PC-3 (cell line): Measurements from ENCODE around the gene NAT8. TPM values are rescaled to one million over a fixed set of nuclear protein-coding genes. Genes with fewer than 3 reads are reported as not detected.
"Not testable (repeated sequence)": the region's sequence is repeated elsewhere in the genome, so short reads cannot be mapped to it uniquely, and the experiment has no call there.

Source experiments
- ATAC-seq: fragments of 200-7000 bp; cut with Tn5 transposase; 2 replicates; pipeline ENCODE4 v1.9.1; 2020; ENCODE audit warnings: mild to moderate bottlenecking, moderate library complexity
- BruUV-seq: library from RNA; stranded (reverse); fragments of 400-500 nt; replicated peaks from 2 replicates; lab custom pipeline; 2021; lab: Mats Ljungman, UMichigan
- CTCF ChIA-PET: fragments of 300-600 bp; sonication (Branson Sonifier 250); formaldehyde crosslinking; loops from one replicate; lab custom pipeline; 2022; ENCODE audit warnings: antibody characterized with exemption; lab: Charles Lee
- POLR2A ChIA-PET: fragments of 300-600 bp; sonication (Branson Sonifier 250); formaldehyde crosslinking; loops from one replicate; lab custom pipeline; 2022; ENCODE audit warnings: antibody characterized with exemption; ENCODE audit not compliant: unreplicated experiment; lab: Charles Lee
- DNase-seq: peaks from one replicate; pipeline ENCODE4 v3.0.0-alpha.2; 2015
- H2AFZ ChIP-seq: fragments of 300-600 bp; sonication (generic); 2 replicates; pipeline ENCODE4 v1.6.0; 2016; ENCODE audit warnings: antibody characterized with exemption, low read length
- H3F3A ChIP-seq: fragments of 300-600 bp; sonication (generic); one replicate; pipeline ENCODE4 v1.6.0; 2017; ENCODE audit warnings: antibody characterized with exemption, low read length, control low read depth, mild to moderate bottlenecking; ENCODE audit not compliant: unreplicated experiment
- H3K27ac ChIP-seq: fragments of 300-600 bp; sonication (generic); 2 replicates; pipeline ENCODE4 v1.5.1; 2016; ENCODE audit warnings: mild to moderate bottlenecking, low read length
- H3K27me3 ChIP-seq: fragments of 300-600 bp; sonication (generic); 2 replicates; pipeline ENCODE4 v1.6.1; 2016; ENCODE audit warnings: low read length, mixed read lengths
- H3K36me3 ChIP-seq: fragments of 300-600 bp; sonication (generic); 2 replicates; pipeline ENCODE4 v1.6.1; 2016; ENCODE audit warnings: low read depth, mixed run types, low read length, mixed read lengths
- H3K4me1 ChIP-seq: fragments of 300-600 bp; sonication (generic); 2 replicates; pipeline ENCODE4 v1.5.1; 2016; ENCODE audit warnings: low read length; ENCODE audit not compliant: insufficient read depth
- H3K4me2 ChIP-seq: fragments of 300-600 bp; sonication (generic); 2 replicates; pipeline ENCODE4 v1.6.0; 2016; ENCODE audit warnings: low read length
- H3K4me3 ChIP-seq: fragments of 300-600 bp; sonication (generic); 2 replicates; pipeline ENCODE4 v1.5.1; 2016; ENCODE audit warnings: mild to moderate bottlenecking, low read length, mixed read lengths
- H3K79me2 ChIP-seq: fragments of 300-600 bp; sonication (generic); 2 replicates; pipeline ENCODE4 v1.6.1; 2017; ENCODE audit warnings: low read length, mixed read lengths
- H3K9ac ChIP-seq: fragments of 300-600 bp; sonication (generic); 2 replicates; pipeline ENCODE4 v1.6.0; 2016; ENCODE audit warnings: mild to moderate bottlenecking, low read length
- H3K9me2 ChIP-seq: fragments of 300-600 bp; sonication (generic); replicated peaks from 2 replicates; pipeline ENCODE4 v1.6.1; 2016; ENCODE audit warnings: mixed run types, low read length, mixed read lengths
- H3K9me3 ChIP-seq: fragments of 300-600 bp; sonication (generic); 2 replicates; pipeline ENCODE4 v1.6.1; 2016; ENCODE audit warnings: low read length, mixed read lengths
- H4K20me1 ChIP-seq: fragments of 300-600 bp; sonication (generic); 2 replicates; pipeline ENCODE4 v1.6.1; 2016; ENCODE audit warnings: low read length, mixed read lengths
- CTCF ChIP-seq: fragments of 300-600 bp; sonication (generic); conservative IDR thresholded peaks from 2 replicates; pipeline ENCODE4 v1.5.1; 2017; ENCODE audit warnings: antibody characterized with exemption, low read depth, mild to moderate bottlenecking, low read length
- EZH2 ChIP-seq: fragments of 300-600 bp; sonication (generic); IDR thresholded peaks from one replicate; pipeline ENCODE4 v1.6.1; 2017; ENCODE audit warnings: antibody characterized with exemption, mild to moderate bottlenecking, low read length; ENCODE audit not compliant: unreplicated experiment
- EZH2phosphoT487 ChIP-seq: fragments of 300-600 bp; sonication (generic); IDR thresholded peaks from 2 replicates; pipeline ENCODE4 v1.6.1; 2018; ENCODE audit warnings: mild to moderate bottlenecking, antibody characterized with exemption, low read length, borderline replicate concordance
- intact Hi-C: fragments of 100-400 bp; cut with micrococcal nuclease; formaldehyde crosslinking; loops from 2 replicates; pipeline ENCODE4 v1.9.0; 2023
- total RNA-seq: library from RNA; depleted of rRNA; stranded (reverse); fragments of >200 nt; gene quantifications from 2 replicates; pipeline ENCODE4 v1.2.3, GENCODE V29; 2014

NAT8 gene
- total RNA-seq, 1 experiment from 2014 or later: not detected

- H3K36me3 ChIP-seq, H3F3A ChIP-seq, H3K9me3 ChIP-seq, ATAC-seq, H3K4me2 ChIP-seq, intact Hi-C loops, BruUV-seq, CTCF ChIA-PET, H3K79me2 ChIP-seq, H3K9ac ChIP-seq, H3K27me3 ChIP-seq, H3K4me3 ChIP-seq, H3K27ac ChIP-seq, H2AFZ ChIP-seq, H3K4me1 ChIP-seq, H4K20me1 ChIP-seq, H3K9me2 ChIP-seq, POLR2A ChIA-PET: not testable (repeated sequence)
- peak; percentile 25 for DNase-seq
Measured at GRCh38 chr2:73603099-73603588, 39.1 kb downstream of the NAT8 start.

DNA sequence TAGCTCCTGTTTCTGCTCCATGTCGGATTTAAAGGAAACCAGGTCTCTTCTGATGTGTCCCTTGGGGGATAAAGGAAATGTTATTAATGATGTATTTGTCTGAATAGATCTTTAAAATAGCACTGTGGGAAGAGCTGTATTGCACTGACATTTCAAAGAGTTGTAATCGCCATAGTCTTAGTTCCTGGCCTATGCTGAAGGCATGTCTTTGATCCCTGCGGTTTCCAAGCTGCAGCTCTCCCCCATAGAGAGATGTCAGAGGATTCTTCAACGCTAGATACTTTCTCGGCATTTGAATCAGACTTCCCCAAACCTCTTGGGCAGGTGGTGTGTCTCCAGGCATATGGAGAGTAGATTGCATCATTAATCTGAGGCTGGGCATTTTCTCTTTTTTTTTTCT is 40.4 kb downstream of the NAT8 start:
- POLR2A ChIA-PET: no interaction called here
- ATAC-seq (no peak), DNase-seq (no peak)
- H3K9ac ChIP-seq: no peak overlapping the region
- H4K20me1 ChIP-seq: no peaks in the 10 kb centered on the region
- no peaks in the 10 kb centered on the region for H3K79me2 ChIP-seq
- H3K27me3 ChIP-seq: no peaks in the 10 kb centered on the region
- intact Hi-C loops: no loop called here
- no peaks in the 10 kb centered on the region for H3K9me3 ChIP-seq
- no peaks in the 10 kb centered on the region; the same call in 1 of the 2 replicates for H3K36me3 ChIP-seq
- CTCF ChIA-PET: no interaction called here
- H3K4me2 ChIP-seq: no peak overlapping the region
- H3K4me1 ChIP-seq: no peaks in the 10 kb centered on the region
- H3K27ac ChIP-seq: no peak overlapping the region
- H2AFZ ChIP-seq: no peak overlapping the region
- TF ChIP-seq EZH2 (no peak), EZH2phosphoT487 (no peak), CTCF (no peak)
- no peaks in the 10 kb centered on the region for H3F3A ChIP-seq
- BruUV-seq: no TSS peak
- H3K4me3 ChIP-seq: no peak overlapping the region
- H3K9me2 ChIP-seq: no peaks in the 10 kb centered on the region

DNA sequence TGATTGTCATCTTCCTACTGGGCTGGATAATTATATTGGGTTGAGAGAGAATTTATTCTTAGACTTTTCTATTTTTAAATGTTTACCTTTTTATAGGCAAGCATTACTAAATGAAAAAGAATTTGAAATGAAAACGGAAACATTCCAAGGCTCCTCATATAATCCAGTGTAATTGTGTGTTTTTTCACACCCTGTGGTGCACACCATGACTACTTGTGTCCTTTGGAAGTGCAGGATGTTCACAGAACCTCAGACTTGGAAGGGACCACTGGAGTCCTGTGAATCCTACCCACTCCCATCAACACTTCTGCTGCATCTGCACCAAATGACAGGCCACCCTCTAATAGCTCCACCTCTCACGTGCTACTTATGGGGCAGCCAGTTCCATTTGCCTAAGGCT is 48.0 kb downstream of the NAT8 start:
- ChIA-PET POLR2A (no interaction called here), CTCF (no interaction called here)
- no peaks in the 10 kb centered on the region for H3F3A ChIP-seq
- DNase-seq (peak; percentile 38), ATAC-seq (peak; percentile 84)
- H3K9me2 ChIP-seq: no peaks in the 10 kb centered on the region
- H3K27ac ChIP-seq: no peak overlapping the region
- BruUV-seq: no TSS peak
- H3K4me2 ChIP-seq: no peak overlapping the region
- H3K4me3 ChIP-seq: no peak overlapping the region
- no peak overlapping the region for H2AFZ ChIP-seq
- no peaks in the 10 kb centered on the region for H3K9me3 ChIP-seq
- no peaks in the 10 kb centered on the region for H4K20me1 ChIP-seq
- no peak for TF ChIP-seq EZH2phosphoT487
- TF ChIP-seq EZH2: no peak
- TF ChIP-seq CTCF: no peak
- H3K36me3 ChIP-seq: no peaks in the 10 kb centered on the region
- intact Hi-C loops: no loop called here
- H3K9ac ChIP-seq: no peak overlapping the region
- H3K4me1 ChIP-seq: peaks cover 9% of the 10 kb centered on the region; the same call in 1 of the 2 replicates
- H3K79me2 ChIP-seq: no peaks in the 10 kb centered on the region
- H3K27me3 ChIP-seq: no peaks in the 10 kb centered on the region
